Stomach (tissue), 9 donors: Measurements from ENCODE around the gene ITGA3. TPM values are rescaled to one million over a fixed set of nuclear protein-coding genes. Genes with fewer than 3 reads are reported as not detected.

Experiments
- DNase-seq, 2 donors: peaks; one replicate each; pipeline versions ENCODE4 v3.0.0 to v3.0.0-alpha.2; 2013 to 2019
- H3K27ac ChIP-seq, 5 donors: fragments of 200-600 bp in 4 of 5; sonication (generic) in 4 of 5; one replicate each; pipeline ENCODE4 v1.5.1; 2013 to 2019; ENCODE audit warnings: mild to moderate bottlenecking in 1 of 5, moderate library complexity in 1 of 5
- H3K27me3 ChIP-seq, 3 donors: fragments of 200-600 bp; sonication (generic); one replicate each; pipeline ENCODE4 v1.5.1; 2017 to 2019; ENCODE audit warnings: mixed run types in 1 of 3
- H3K36me3 ChIP-seq, 4 donors: fragments of 200-600 bp; sonication (generic); 1 replicate in 3 of 4; 2 replicates in 1 of 4; pipeline ENCODE4 v1.5.1; 2016 to 2019
- H3K4me1 ChIP-seq, 4 donors: fragments of 200-600 bp; sonication (generic); one replicate each; pipeline ENCODE4 v1.5.1; 2016 to 2019
- H3K4me3 ChIP-seq, 4 donors: fragments of 200-600 bp; sonication (generic) in 3 of 4; one replicate each; pipeline ENCODE4 v1.5.1; 2016 to 2019; ENCODE audit warnings: mild to moderate bottlenecking in 1 of 4
- H3K9me3 ChIP-seq, 4 donors: fragments of 200-600 bp; sonication (generic); one replicate each; pipeline ENCODE4 v1.5.1; 2016 to 2019
- CTCF ChIP-seq, 7 experiments: fragments of 450-650 bp in 4 of 7; fragments of 200-600 bp in 3 of 7; sonication (generic) in 3 of 7; IDR thresholded peaks; one replicate each; pipeline ENCODE4 v1.5.1; 2016 to 2019; ENCODE audit warnings: antibody characterized with exemption in 7 of 7, control low read depth in 2 of 7, mild to moderate bottlenecking in 1 of 7
- EP300 ChIP-seq: sonication (generic); formaldehyde crosslinking; IDR thresholded peaks from one replicate; pipeline ENCODE4 v1.6.1; 2017; ENCODE audit warnings: antibody characterized with exemption
- POLR2A ChIP-seq, 4 donors: fragments of 450-650 bp; IDR thresholded peaks; one replicate each; pipeline ENCODE4 v1.6.1; 2016; ENCODE audit warnings: antibody characterized with exemption in 4 of 4, control low read depth in 2 of 4, mild to moderate bottlenecking in 1 of 4, moderate library complexity in 1 of 4
- POLR2AphosphoS5 ChIP-seq, 3 donors: sonication (generic); formaldehyde crosslinking; IDR thresholded peaks; one replicate each; pipeline ENCODE4 v1.6.1; 2016; ENCODE audit warnings: antibody characterized with exemption in 3 of 3
- WGBS, 5 donors: extraction: QIAGEN DNeasy Blood & Tissue Kit in 3 of 5; methylation state at CpG; one replicate each; pipeline versions ENCODE4 v1.1.5 to v1.1.7; 2013 to 2018; 5-methylcytosine and 5-hydroxymethylcytosine counted together
- intact Hi-C: fragments of 100-400 bp; cut with DNase I; formaldehyde crosslinking; loops from one replicate; pipeline ENCODE4 v1.15.1; 2023; ENCODE audit warnings: low total_unique reads
- polyA plus RNA-seq, 3 donors: library from polyadenylated mRNA; stranded (reverse); fragments of 200-250 nt; gene quantifications; one replicate each; pipeline ENCODE4 v1.2.3, GENCODE V29; 2013
- total RNA-seq, 5 donors: library from RNA; depleted of rRNA; stranded (reverse); fragments of >200 nt; gene quantifications; one replicate each; pipeline versions ENCODE4 v1.1.0 to v1.2.3, GENCODE V29; 2014 to 2016
- donor health status: healthy with polysubstance abuse.
- donor health status: Bipolar disorder and iron deficiency.
- donor health status: healthy.

The ITGA3 gene
- total and polyA plus RNA-seq, 8 donors: 6.9 to 698 (median 73.9) TPM

- Histone ChIP-seq H3K9me3 (no peaks in the 10 kb centered on the region), H3K4me3 (peak overlapping the region; percentile 49 to 60 (median 52)), H3K4me1 (peaks cover 37 to 62% (median 46%) of the 10 kb centered on the region in 4 donors), H3K36me3 (no peaks in the 10 kb centered on the region), H3K27ac (peak overlapping the region in 4 of 5 donors; percentile 21 to 51 (median 36)), H3K27me3 (peaks cover 0 to 41% (median 30%) of the 10 kb centered on the region in 3 donors)
- no peak for TF ChIP-seq EP300
- no peak for TF ChIP-seq CTCF (IDR thresholded peaks at IDR 0.05)
- TF ChIP-seq POLR2A (IDR thresholded peaks at IDR 0.05): no peak
- TF ChIP-seq POLR2AphosphoS5 (IDR thresholded peaks at IDR 0.05): no peak
- intact Hi-C loops: no loop called here
- 13 to 20% (median 16%) methylated on average over 27 to 32 of the region's 32 CpGs for WGBS, 5 donors
- peak in 1 of 2 donors; percentile 70 for DNase-seq
These were observed 72.8 kb downstream of the ITGA3 start for GRCh38 chr17:50128441-50129352.

GRCh38 chr17:50129353-50129727 lies 73.4 kb downstream of the ITGA3 start:
- 0 to 8% (median 2%) methylated on average over 5 to 31 of the region's 31 CpGs for WGBS, 5 donors
- intact Hi-C loops: no loop called here
- no peak for TF ChIP-seq EP300
- no peak for TF ChIP-seq POLR2AphosphoS5 (IDR thresholded peaks at IDR 0.05)
- no peak for TF ChIP-seq CTCF (IDR thresholded peaks at IDR 0.05)
- TF ChIP-seq POLR2A (IDR thresholded peaks at IDR 0.05): no peak

GRCh38 chr17:50129728-50130558 lies 74.0 kb downstream of the ITGA3 start, which contains the start of gene SAMD14:
TSS of gene SAMD14 (minus strand) at chr17:50130160. CDS start at chr17:50124959, 5,201 bp downstream.
- peaks cover 39 to 66% (median 47%) of the 10 kb centered on the region in 4 donors for H3K4me1 ChIP-seq
- H3K4me3 ChIP-seq: peak within 1 kb of the TSS; percentile 49 to 60 (median 52)
- DNase-seq: peak in 1 of 2 donors; percentile 75
- intact Hi-C loops: no loop called here
- no peaks in the 10 kb centered on the region for H3K9me3 ChIP-seq
- peak within 1 kb of the TSS in 3 of 5 donors; percentile 32 to 51 (median 41) for H3K27ac ChIP-seq
- peaks cover 0 to 41% (median 30%) of the 10 kb centered on the region in 3 donors for H3K27me3 ChIP-seq
- TF ChIP-seq CTCF (IDR thresholded peaks at IDR 0.05) (no peak), POLR2A (IDR thresholded peaks at IDR 0.05) (no peak), EP300 (no peak), POLR2AphosphoS5 (IDR thresholded peaks at IDR 0.05) (no peak)
- peaks cover 3 to 11% (median 9%) of the 10 kb centered on the region in 4 donors for H3K36me3 ChIP-seq
- WGBS, 5 donors: 1 to 4% (median 2%) methylated on average over 31 to 84 of the region's 84 CpGs

More at GRCh38 chr17:50129353-50129727, 73.4 kb downstream of the ITGA3 start:
- Histone ChIP-seq H3K27me3 (peaks cover 0 to 41% (median 30%) of the 10 kb centered on the region in 3 donors), H3K4me3 (peak overlapping the region; percentile 49 to 60 (median 52)), H3K36me3 (peaks cover 0 to 5% (median 3%) of the 10 kb centered on the region in 4 donors), H3K9me3 (no peaks in the 10 kb centered on the region), H3K27ac (peak overlapping the region in 3 of 5 donors; percentile 32 to 51 (median 41)), H3K4me1 (peaks cover 39 to 63% (median 47%) of the 10 kb centered on the region in 4 donors)
- no peak for DNase-seq
